NCI-H2107 treated with DMSO at 0.1 percent for 48 hours (cell line): ENCODE data around the gene LYRM4.

Experiments used
- DNase-seq: peaks from one replicate; lab custom pipeline; 2025; ENCODE audit not compliant: unreplicated experiment; lab: John Stamatoyannopoulos, UW

The LYRM4 gene

DNA sequence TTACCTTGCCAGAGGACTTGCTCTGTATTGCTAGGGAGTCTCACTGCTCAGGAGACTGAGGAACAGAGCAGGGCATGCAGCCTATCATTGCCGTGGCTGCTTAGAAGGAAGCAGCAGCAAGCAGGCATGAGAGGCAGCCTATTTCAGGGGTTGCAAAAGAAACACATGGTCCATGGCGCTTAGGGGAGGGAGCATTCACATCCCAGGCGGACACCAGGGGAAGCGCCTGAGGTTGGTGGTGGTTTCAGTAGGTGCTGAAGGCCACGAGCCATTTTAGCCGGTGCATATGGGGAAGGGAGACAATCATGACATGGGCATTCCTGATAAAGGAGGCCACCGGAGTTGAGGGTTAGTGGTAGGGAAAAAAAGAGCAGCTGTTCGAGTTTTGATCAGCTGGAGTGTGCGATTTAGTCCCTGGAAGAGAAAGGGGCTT, 21.5 kb upstream of the LYRM4 start:
- no peak for DNase-seq

DNA sequence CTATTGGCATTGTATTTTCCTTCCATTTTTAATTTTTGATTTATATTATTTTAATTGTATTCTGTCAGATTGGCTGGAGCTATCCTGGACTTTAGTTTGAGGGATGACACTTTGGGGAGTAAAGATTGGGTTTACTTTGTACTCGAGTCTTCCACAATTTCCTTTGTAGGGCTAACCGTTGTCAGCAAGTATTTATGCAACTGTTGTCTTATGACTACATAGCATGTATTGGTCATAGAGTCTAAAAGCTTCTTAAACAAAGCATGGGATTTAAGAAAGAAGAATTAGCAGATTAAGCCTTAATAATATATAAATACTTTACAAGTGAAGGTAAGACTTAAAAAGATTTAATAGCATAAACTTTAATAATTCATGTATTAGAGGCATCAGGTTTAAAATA, 20.2 kb upstream of the LYRM4 start:
- no peak for DNase-seq

DNA sequence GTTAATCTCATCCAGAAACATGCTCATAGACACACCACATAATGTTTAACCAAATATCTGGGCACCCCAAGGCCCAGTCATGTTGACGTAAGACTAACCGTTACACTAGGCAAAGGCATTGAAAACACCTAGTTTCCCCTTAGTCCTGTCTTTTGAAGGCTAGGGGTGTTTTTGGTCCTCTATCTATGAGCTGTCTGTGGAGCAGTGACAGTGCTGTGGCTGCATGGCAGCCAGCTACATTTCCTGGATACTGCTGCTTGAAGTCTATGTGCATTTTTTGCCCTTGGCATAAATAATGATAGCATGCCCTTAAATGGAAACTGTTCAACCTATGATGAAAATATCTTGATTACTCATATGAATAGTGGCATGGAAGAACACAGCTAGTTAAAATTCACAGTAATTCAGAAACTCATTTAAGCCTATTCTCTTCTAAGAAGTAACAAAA, 19.2 kb upstream of the LYRM4 start:
- DNase-seq: no peak

DNA sequence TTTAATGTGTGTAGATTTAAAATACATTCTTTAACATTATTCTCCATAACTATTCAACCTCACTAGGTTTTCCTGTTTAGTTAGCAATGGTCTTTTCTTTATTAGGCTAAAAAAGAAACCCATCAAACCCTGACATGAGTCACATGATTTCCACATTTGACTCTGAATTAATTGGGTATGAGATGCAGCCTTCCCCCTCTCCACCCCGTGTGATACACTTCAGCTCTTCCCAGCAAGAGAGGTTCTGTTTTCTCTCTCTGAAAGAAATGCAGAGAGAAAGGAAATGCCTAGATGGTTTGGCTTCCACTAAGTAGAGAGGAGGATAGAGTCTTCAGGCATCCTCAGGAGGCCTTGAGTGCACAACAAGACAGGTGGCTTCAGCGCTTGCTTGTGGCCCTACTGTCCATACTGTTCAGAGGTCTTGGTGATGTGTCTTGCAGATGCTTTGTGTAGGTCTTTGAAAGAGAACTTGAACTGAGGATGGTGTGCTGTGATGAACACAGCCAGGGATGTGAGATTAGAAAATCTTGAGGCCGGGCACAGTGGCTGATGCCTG, 17.9 kb upstream of the LYRM4 start:
- no peak for DNase-seq

DNA sequence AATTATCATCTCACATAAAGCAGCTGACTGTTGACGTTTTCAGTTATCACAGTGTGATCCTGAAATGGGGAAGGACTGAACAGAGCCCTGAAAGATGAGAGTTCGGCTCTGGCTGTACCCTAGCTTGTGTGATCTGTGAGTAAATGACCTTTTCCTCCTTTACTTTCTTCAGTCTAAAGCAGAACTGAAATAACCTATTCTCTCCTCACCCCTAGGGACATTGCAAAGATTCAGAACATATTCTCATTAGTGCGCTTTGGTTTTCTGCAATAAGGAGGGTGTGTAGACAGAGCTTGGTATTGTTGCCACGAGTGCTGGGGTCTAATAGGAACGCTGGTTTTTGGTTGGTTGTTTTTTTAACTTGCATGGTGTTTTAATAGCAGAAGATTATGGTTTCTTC, 17.3 kb upstream of the LYRM4 start:
- no peak for DNase-seq

DNA sequence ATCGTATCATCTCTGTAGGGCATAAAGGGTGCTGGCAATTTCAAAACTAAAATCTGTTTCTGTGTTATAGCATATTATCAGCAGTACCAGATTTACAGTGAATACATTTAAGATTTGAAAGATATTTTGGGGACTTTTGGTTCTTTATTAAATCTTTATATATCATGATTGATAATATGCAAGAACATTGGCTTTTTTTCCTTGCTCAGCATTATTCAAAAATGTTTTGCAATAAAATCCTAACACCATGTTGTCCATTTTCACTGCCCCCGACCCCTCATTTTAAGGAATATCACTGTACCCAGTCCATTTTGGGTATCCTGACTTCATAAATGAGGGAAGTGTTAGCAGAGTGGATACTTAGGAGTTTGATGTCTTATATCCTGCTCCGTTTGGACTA, 16.8 kb upstream of the LYRM4 start:
- no peak for DNase-seq

DNA sequence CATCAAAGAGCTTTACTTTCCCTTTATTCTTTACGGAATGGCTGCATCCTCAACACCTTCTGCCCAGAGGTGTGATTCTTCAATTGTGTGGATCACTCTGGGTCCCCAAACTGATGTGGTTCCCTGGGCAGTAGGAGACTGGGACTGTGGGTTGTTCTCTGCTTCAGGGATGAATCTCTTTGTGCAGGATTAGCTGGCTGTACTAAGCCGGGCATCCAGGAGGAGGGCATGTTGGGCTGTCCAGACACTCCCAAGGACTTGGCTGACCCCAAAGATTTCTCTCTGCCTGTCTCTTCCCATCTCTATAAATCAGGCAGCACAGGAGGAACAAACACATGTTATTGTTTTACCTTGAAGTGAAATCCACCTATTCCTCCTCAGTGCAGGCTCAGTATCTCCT, 15.8 kb upstream of the LYRM4 start:
- DNase-seq: no peak

DNA sequence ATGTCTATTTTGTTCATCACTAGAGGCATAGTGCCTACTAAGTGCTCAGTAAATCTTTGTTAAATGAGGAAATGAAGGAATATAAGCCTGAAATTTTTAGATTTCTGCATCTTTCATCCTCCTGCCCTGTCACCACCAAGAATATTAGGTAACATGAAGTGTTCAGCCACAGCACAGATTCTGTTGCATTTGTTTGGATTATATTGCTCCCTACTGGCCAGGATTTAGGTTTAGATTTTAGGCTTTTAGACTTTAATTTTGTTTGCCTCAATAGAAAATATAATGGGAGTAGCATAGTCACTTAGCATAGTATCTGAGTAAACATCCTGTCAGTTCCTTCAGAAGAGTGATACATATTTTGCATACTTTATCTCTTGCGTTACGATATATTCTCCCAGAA, 14.7 kb upstream of the LYRM4 start:
- no peak for DNase-seq

DNA sequence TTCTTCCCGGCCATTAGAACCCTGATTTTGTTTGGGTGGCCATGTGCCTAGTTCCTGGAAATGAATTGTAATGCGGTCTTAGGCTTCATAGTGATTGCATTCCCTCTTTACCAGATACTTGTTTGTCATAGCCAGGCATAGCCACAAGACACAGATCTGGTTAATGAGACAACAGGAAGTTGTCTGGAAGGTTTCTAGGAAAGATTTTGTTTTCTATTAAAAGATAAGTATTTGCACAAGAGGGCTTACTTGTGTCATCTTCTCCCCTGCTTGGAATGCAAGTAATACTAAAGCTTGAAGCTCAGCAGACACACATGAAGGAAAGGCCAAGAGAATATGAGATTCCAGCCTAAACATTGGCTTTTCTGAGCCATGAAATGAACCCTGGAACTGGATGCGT, 13.5 kb upstream of the LYRM4 start:
- no peak for DNase-seq

DNA sequence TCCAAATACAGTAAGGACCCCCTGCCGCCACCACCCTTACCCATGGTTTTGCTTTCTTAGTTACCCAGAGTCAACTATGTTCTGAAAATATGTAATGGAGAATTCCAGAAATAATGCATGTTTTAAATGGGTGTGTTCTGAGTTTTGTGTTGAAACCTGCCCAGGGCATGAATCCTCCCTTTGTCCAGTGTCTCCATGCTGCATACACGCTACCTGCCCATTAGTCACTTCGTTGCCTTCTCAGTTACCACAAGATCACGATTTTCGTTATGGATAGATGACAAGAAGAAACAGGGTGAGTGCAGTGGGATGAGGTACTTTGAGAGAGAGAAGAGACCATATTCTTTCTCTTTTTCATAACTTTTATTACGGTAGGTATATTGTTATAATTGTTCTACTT, 11.2 kb upstream of the LYRM4 start:
- DNase-seq: no peak

DNA sequence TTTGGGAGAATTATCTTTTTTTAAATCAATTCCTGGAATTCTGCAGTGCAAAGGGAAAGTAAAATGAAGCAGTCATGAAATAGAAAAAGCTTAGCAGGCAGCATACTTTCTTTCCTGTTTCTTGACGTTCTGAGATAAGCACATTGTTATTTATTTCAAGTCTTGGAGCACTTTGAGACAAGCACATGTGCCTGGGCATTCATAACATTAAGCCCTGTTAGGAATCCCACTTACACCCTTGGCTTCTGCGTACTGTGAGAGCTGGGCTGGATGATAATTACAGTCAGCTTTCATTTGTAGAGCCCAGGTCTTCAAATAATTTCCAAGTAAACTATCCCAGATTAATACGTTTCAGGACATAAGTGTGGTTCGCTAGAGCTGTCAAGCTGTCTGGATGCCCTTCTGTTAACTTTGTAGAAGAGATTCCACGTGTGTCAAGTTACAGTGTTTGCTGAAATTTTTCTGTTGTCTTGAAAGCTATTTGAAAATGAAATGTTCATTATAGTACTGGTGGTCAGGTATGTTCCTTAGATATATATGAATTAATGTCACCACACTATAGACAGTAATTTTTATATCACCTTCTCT, 9.4 kb upstream of the LYRM4 start:
- DNase-seq: no peak

DNA sequence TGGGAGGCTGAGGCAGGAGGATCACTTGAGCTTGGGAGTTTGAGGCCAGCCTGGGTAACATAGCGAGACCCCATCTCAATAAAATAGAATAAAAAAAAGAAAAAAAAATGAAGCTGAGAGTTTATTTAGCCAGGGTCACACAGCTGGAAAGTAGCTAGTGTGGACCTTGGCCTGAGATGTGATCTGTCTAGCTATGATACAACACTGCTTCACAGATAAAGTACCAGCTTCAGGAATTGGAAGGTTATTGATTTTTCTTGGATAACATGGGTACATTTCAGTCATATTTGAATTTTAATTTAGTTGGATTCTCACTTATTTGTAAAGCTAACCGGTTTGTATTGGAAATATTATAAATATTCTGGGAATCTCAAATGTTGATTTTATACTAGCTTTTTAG, 5.7 kb upstream of the LYRM4 start:
- DNase-seq: no peak

DNA sequence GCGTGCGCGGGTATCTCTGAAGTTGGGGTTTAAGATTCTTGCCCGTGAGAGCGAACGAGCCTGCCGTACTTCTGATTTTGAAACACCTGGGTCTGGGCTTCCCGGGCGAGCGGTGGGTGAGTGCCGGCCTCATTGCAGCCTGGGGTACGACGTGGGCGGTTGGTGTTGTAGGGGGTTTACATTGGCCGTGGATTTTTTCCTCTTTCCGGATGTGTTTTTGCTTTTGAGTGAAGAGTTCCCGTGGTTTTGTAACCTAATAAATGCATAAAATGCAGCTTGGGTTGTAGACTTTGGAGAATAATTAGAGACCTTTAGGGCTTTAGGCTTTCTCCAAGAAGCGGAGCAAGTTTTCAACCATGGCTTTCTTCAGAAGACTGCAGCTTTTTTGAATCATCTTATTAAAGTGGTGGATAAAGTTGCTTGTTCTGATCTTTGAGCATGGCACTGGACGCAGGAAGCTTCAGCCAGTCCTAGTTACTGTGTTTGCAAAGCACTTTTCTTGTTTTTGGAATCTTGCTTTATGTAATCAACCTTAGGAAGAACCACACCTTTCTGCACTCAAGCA, 877 bp upstream of the LYRM4 start:
- no peak for DNase-seq

DNA sequence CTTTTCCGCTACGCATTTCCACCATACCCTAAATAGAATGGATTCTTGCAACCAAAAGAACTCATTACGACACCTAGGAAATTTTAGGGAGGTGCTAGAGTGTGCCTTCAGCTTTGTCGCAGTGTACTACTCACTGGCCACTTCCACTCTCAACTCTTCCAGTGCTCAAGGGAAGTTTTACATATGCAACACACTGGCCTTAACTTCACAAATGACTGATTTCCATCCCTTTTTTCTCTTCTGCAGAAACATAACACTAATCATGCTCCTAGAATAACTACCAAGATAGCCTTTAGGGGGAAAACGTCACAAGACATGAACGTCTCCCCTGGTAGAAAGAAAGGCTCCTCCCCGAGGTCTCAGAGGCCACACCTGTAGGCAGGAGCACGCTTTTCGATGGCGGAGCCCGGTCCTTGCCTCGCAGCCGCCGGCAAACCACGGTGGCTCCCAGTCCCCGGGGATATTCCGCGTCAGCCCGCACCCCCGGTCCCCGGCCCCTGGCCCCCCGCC, 584 bp downstream of the LYRM4 start:
- no peak for DNase-seq

DNA sequence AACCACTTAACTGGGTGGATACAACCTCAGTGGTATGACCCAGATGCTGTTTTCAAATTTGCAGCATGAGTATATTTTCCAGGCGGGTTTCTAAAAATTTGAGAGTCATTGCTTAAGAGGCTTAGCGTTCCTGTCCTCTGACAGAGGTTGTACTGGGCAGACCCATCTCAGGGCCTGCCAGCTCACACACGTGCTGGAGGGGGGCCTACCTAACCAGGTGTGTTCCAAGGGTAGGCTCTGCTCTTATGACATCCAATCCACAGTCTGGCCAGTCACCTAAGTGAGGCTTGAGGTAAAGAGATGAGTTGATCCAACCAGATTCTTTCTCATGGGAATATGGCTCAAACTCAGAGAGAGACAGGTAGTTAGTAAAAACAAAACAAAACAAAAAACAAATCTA, 1.3 kb downstream of the LYRM4 start:
- DNase-seq: no peak

DNA sequence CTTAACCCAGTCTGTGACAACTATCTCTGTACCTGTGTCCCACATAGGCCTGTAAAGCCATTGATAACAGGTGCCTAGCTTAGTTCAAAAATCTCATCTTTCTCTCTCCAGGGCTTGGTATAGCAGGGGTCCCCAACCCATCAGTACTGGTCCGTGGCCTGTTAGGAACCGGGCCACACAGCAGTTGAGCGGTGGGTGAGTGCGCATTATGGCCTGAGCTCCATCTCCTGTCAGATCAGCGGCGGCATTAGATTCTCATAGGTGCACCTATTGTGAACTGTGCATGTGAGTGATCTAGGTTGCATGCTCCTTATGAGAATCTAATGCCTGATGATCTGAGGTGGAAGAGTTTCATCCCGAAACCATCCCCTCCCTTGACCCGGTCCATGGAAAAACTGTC, 3.4 kb downstream of the LYRM4 start:
- DNase-seq: no peak

DNA sequence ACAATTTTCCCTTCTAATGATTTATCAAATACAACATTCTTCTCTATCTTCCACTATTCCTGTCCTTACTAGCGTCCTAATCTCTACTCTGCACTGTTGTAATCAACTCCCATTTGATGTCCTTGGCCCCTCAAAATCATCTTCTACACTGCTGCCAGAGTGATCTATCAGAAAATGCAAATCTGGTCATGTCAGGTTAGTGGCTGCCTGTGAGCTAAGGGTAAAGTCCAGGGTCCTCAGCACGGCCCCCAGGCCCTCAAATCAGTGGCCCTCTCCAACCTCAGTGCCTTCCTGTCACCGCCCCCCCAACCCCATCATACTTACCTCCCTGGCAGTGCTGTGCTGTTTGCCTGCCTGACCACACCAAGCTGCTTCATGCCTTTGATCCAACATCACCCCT, 3.8 kb downstream of the LYRM4 start:
- no peak for DNase-seq

DNA sequence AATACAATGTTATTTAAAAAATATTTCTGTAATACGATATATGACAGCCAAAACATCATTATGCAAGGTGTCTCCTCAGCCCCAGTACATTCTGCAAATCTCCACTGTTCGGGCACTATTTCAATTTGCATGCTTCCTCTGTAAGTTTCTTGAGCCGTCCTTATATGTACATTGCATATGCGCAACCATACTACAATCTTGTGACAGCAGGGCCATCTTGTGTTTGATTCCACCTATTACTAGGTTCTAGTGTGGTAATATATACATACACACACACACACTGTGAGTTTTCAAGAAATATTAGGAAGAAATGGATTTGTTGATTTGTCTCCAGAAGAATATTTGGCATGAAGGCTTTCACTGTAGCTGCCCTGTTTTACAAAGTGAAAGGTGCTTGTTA, 9.8 kb downstream of the LYRM4 start:
- DNase-seq: no peak

DNA sequence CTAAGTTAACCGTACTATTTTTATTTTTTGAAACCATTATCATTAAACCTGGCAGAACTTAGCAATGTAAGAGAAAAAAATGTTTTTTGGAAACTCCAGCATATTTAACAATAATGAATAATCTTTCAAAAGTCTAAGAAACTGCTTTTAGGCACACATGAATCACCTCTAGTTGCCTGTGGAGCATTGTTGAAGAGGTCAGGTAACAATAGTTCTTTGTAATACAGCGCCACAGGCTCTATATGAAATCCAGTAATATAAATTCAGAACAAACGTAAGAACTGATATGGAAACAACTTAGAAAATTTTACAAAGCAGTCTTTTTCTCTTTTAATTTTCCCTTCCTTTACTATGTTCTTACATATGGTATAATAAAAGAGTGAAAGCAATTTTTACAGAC, 10.3 kb downstream of the LYRM4 start:
- no peak for DNase-seq

DNA sequence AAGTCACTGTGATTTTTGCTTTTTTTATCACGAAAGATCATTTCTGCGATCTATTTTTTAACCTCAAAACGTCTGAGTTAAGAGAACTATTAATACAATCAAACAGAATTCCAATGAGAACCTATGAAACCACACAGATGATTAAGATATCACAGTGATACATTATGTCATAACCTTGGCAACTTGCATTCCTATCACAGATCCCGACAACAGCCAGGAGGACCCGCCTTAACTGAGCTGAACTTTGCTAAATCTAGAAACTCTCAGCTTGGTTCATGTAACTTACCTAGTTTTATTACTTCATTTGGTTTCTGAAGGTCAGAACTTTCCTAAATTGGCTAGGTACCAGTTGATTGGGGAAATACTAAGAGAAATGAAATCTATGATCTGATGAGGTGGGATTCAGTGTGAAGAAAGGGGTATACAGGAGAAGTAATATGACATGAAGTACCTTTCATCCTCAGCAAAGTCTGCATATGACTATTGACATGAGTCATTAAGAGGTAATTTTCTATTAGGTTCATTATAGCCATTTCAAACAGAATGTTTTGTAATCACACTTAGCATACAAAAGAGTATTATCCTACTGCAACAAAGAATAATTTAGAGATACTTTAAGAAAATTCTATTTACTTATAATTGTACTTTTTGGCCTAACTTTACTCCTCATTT, 11.2 kb downstream of the LYRM4 start:
- DNase-seq: no peak

DNA sequence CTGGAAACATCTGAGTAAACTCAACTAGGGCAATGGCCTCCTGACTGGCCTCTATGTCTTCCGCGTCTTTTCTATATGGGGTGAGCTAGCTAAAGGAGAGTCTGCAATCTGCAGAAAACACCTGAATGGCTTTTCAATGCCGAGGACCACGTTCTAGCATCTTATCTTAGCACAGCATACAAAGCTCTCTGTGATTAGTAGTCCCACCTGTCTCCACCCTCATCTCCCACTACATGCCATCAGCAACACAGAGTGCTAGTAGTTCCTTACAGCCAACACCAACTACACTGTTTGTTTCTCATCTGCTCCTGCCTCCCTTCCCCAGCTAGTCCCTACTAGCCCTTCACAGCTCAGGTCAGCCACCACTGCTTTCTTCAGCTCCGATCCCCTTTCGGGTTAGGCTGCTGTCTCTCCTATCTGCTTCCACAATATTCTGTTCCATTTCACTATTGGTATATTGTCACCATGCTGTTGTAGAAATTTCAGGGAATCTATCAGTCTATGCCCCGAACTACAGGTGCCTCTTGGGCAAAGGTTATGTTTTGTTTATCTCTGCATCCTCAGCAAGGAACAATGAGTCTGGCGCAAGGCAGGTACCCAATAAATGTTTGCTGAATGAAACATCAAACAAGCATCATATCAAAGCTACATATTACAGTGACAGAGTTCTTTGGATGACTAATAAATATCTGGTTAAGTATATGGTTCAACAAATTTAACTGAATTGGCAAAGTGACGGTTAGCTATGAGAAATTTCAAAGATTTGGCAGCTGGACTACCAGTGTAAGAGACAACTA, 12.2 kb downstream of the LYRM4 start:
- no peak for DNase-seq

DNA sequence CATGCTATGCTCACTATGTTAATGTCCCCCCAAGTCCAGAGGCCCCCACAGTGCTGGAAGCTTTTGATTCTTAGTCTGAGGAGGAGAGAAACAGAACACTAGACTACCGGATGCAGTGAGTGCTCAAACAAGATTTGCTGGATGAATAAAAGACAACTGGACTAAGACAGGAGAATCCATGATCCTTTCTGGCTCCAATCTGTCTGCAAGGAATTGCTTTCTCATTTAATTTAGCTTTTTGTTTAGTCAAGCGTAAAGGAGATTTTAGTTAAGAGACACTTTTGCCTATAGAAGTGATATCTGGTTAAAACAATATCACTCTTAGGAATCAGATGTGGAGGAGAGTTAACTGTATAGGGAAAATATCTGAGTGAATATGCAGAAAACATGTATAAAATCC, 13.5 kb downstream of the LYRM4 start:
- DNase-seq: no peak
